Measurements from ENCODE around the gene CELSR3.

Gene CELSR3, protein sequence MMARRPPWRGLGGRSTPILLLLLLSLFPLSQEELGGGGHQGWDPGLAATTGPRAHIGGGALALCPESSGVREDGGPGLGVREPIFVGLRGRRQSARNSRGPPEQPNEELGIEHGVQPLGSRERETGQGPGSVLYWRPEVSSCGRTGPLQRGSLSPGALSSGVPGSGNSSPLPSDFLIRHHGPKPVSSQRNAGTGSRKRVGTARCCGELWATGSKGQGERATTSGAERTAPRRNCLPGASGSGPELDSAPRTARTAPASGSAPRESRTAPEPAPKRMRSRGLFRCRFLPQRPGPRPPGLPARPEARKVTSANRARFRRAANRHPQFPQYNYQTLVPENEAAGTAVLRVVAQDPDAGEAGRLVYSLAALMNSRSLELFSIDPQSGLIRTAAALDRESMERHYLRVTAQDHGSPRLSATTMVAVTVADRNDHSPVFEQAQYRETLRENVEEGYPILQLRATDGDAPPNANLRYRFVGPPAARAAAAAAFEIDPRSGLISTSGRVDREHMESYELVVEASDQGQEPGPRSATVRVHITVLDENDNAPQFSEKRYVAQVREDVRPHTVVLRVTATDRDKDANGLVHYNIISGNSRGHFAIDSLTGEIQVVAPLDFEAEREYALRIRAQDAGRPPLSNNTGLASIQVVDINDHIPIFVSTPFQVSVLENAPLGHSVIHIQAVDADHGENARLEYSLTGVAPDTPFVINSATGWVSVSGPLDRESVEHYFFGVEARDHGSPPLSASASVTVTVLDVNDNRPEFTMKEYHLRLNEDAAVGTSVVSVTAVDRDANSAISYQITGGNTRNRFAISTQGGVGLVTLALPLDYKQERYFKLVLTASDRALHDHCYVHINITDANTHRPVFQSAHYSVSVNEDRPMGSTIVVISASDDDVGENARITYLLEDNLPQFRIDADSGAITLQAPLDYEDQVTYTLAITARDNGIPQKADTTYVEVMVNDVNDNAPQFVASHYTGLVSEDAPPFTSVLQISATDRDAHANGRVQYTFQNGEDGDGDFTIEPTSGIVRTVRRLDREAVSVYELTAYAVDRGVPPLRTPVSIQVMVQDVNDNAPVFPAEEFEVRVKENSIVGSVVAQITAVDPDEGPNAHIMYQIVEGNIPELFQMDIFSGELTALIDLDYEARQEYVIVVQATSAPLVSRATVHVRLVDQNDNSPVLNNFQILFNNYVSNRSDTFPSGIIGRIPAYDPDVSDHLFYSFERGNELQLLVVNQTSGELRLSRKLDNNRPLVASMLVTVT (N-terminal part only)

DNA sequence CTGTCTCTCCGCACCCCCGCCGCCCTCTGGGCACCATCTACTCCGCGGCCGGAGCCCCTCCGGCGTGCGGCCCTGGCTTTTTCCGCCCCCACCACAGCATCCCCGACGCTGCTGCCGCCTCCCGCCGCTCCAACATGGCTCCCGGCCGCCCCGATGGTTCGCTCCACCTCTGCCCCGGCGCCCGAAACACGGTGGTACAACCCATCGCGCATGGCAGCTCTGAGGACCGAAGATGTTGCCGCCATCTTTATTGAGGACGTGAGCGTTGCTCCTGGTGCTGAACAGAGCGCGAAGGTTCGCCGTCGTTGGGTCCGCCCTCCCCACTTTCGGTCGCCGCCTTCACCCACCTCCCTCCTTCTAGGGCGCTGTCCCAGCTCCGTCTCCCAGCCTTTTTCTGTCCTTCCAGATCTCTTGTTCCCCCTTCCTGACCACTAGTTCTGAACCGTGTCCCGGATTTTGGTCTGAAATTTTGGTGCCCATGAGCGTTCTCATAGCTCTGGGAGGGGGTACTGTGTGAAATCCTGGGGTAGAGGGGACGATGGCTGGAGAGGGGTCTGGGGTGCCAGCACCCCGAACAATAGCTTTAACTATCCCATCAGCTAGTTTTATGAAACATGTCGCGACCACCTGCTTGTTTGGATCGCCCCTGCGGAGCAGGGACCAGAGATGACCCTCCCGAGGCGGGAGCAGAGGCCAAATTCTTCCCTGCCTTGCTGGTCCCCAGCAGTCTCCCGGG is at the start of gene CELSR3:
TSS of gene CELSR3 (minus strand) at position 134 of the 736 bp plus-strand sequence. CDS start 252 bp downstream, outside the sequence.
- H3K27ac ChIP-seq, result peak within 1 kb of the TSS; percentile 95
- POLR2A ChIA-PET (ENCODE audit: low non-redundant PET), result no interaction called here
- CTCF ChIA-PET, result interaction anchor here (0.6 to 1.0 kb wide), 2 partner anchors 17 to 23 kb away, joined by 3 read pairs; partner anchors contain the start of gene NCKIPSD
- TF ChIP-seq, protein P1, sequence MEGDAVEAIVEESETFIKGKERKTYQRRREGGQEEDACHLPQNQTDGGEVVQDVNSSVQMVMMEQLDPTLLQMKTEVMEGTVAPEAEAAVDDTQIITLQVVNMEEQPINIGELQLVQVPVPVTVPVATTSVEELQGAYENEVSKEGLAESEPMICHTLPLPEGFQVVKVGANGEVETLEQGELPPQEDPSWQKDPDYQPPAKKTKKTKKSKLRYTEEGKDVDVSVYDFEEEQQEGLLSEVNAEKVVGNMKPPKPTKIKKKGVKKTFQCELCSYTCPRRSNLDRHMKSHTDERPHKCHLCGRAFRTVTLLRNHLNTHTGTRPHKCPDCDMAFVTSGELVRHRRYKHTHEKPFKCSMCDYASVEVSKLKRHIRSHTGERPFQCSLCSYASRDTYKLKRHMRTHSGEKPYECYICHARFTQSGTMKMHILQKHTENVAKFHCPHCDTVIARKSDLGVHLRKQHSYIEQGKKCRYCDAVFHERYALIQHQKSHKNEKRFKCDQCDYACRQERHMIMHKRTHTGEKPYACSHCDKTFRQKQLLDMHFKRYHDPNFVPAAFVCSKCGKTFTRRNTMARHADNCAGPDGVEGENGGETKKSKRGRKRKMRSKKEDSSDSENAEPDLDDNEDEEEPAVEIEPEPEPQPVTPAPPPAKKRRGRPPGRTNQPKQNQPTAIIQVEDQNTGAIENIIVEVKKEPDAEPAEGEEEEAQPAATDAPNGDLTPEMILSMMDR (conservative IDR thresholded peaks at IDR 0.05; ENCODE audit: low read depth), result no peak
- peak; percentile 66 for DNase-seq (ENCODE audit: low spot score)

DNA sequence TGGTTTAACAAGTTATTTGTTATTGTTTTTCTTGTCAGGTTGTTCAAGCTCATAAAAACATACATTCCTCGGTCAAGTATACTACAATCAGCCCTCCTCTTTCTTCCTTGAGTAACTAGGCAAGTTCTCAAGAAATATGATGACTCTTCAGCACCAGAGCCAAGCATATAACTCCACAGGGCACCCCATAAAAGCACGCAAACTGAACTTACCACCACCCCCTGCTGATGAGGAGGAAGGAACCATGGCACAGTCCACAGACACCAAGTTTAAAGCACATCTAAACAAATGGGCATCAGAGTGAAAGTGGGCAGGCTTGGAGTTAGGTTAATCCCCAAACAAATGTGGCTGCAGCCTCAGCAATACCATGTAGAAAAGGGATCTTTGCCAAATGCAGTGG is 49.0 kb upstream of the CELSR3 start:
- H3K27ac ChIP-seq, result peak overlapping the region; percentile 78
- TF ChIP-seq, protein P1 (conservative IDR thresholded peaks at IDR 0.05; ENCODE audit: low read depth), result no peak
- POLR2A ChIA-PET (ENCODE audit: low non-redundant PET), result no interaction called here
- CTCF ChIA-PET, result no interaction called here
- no peak for DNase-seq (ENCODE audit: low spot score)

DNA sequence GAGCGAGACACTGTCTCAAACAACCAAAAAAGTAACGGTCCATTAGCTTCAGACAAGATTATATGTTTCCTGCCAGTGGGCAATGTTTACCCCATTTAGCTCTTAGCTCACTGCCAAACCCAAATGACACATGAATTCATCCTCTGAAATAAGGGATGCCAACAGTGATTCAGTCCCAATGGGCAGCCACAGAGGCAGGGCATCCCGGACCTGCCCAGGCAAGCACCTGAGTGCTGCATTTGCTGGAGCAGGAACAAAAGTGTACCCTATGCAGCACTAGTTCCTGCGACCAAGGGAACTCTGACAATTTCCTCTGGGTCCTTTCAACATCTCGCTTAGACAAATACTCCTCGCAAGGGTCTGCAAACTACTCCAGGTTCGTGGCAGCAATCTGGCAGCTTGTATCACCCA is 46.4 kb upstream of the CELSR3 start:
- ChIA-PET CTCF (no interaction called here), POLR2A (ENCODE audit: low non-redundant PET) (no interaction called here)
- DNase-seq (ENCODE audit: low spot score), result peak; percentile 74
- TF ChIP-seq, protein P1 (conservative IDR thresholded peaks at IDR 0.05; ENCODE audit: low read depth), result no peak
- H3K27ac ChIP-seq, result peak overlapping the region; percentile 98

DNA sequence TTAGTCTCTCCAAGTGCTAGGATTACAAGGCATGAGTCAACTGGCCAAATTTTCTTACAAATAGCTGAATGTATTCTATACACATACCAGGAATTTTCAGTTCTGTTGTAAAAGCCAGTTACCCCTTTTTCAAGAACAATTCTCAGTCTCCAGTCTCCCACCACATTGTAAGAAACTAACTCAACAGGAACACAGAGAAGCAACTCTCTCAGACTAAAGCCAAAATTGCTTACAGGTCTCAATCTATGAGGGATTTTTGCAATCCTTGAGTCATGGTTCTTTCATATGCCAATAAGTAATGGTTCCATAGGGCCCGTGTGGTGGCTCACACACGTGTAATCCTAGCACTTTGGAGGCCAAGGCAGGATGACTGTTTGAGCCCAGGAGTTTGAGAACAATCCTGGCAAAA is 45.8 kb upstream of the CELSR3 start:
- CTCF ChIA-PET, result no interaction called here
- DNase-seq (ENCODE audit: low spot score), result no peak

DNA sequence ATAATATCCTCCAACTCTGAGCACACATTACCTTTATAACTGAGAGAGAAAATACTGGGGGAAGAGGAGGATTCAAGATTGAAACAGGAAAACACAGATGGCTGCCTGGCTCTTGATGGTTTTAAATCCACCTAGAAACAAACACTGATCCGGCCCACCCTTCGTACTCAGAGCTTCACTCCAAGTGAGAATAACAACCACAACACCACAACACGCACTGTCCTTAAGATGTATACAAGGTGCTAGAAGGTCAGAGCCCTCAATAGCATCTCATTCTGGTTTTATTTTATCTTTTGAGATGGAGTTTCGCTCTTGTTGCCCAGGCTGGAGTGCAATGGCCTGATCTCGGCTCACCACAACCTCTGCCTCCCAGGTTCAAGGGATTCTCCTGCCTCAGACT is 44.5 kb upstream of the CELSR3 start:
- TF ChIP-seq, protein P1 (conservative IDR thresholded peaks at IDR 0.05; ENCODE audit: low read depth), result no peak
- H3K27ac ChIP-seq, result peak overlapping the region; percentile 98
- no peak for DNase-seq (ENCODE audit: low spot score)
- ChIA-PET CTCF (interaction anchor here (0.8 kb wide), 1 partner anchor 22 kb away, joined by 4 read pairs; no protein-coding TSS in a partner anchor), POLR2A (ENCODE audit: low non-redundant PET) (no interaction called here)

More for the DNA sequence above, 45.8 kb upstream of the CELSR3 start:
- TF ChIP-seq, protein P1 (conservative IDR thresholded peaks at IDR 0.05; ENCODE audit: low read depth), result no peak
- peak overlapping the region; percentile 98 for H3K27ac ChIP-seq
- POLR2A ChIA-PET (ENCODE audit: low non-redundant PET), result no interaction called here

Data from RWPE1 (cell line).